ENCODE measurements around the gene PCP4L1.

GRCh38 chr1:161235957-161236775 lies 22.4 kb upstream of the PCP4L1 start:
- TF ChIP-seq, protein P1, sequence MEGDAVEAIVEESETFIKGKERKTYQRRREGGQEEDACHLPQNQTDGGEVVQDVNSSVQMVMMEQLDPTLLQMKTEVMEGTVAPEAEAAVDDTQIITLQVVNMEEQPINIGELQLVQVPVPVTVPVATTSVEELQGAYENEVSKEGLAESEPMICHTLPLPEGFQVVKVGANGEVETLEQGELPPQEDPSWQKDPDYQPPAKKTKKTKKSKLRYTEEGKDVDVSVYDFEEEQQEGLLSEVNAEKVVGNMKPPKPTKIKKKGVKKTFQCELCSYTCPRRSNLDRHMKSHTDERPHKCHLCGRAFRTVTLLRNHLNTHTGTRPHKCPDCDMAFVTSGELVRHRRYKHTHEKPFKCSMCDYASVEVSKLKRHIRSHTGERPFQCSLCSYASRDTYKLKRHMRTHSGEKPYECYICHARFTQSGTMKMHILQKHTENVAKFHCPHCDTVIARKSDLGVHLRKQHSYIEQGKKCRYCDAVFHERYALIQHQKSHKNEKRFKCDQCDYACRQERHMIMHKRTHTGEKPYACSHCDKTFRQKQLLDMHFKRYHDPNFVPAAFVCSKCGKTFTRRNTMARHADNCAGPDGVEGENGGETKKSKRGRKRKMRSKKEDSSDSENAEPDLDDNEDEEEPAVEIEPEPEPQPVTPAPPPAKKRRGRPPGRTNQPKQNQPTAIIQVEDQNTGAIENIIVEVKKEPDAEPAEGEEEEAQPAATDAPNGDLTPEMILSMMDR (IDR thresholded peaks at IDR 0.05; ENCODE audit: low read length): no peak
- TF ChIP-seq EZH2phosphoT487 (IDR thresholded peaks at IDR 0.05; ENCODE audit: low read length) (no peak), EZH2 (optimal IDR thresholded peaks at IDR 0.05; ENCODE audit: low read depth, low read length) (no peak)

All from MM.1S (cell line).